Liver (tissue), 9 donors: ENCODE results near the gene REXO5. TPM values are rescaled to one million over a fixed set of nuclear protein-coding genes. Genes with fewer than 3 reads are reported as not detected.
"Not testable (repeated sequence)": the region's sequence is repeated elsewhere in the genome, so short reads cannot be mapped to it uniquely, and the experiment has no call there.

Source experiments
- DNase-seq: peaks from one replicate; pipeline ENCODE4 v3.0.0-alpha.2; 2017; ENCODE audit warnings: low spot score
- H3K27ac ChIP-seq, 2 donors: one replicate each; pipeline ENCODE4 v1.7.0; 2013; ENCODE audit warnings: inconsistent platforms in 2 of 2, low read length in 2 of 2, control low read depth in 1 of 2, low read depth in 1 of 2, mild to moderate bottlenecking in 1 of 2
- H3K27me3 ChIP-seq, 4 donors: one replicate each; pipeline versions ENCODE4 v1.6.1 to v1.7.0; 2013; ENCODE audit warnings: low read length in 3 of 4, inconsistent platforms in 1 of 4, mild to moderate bottlenecking in 1 of 4, moderate library complexity in 1 of 4; ENCODE audit not compliant: control insufficient read depth in 4 of 4, insufficient read depth in 4 of 4
- H3K36me3 ChIP-seq, 4 donors: one replicate each; pipeline versions ENCODE4 v1.6.1 to v1.7.0; 2013; ENCODE audit warnings: low read length in 3 of 4, mild to moderate bottlenecking in 3 of 4, low read depth in 1 of 4, moderate library complexity in 1 of 4; ENCODE audit not compliant: control insufficient read depth in 4 of 4, insufficient read depth in 3 of 4
- H3K4me1 ChIP-seq, 4 donors: one replicate each; pipeline versions ENCODE4 v1.6.1 to v1.7.0; 2013; ENCODE audit warnings: low read length in 3 of 4, mild to moderate bottlenecking in 3 of 4, moderate library complexity in 1 of 4; ENCODE audit not compliant: control insufficient read depth in 4 of 4, insufficient read depth in 4 of 4
- H3K4me3 ChIP-seq, 3 donors: one replicate each; pipeline versions ENCODE4 v1.6.1 to v1.7.0; 2013; ENCODE audit warnings: low read length in 3 of 3, control low read depth in 1 of 3, low read depth in 1 of 3, mild to moderate bottlenecking in 1 of 3
- H3K9ac ChIP-seq, 2 donors: one replicate each; pipeline ENCODE4 v1.7.0; 2013; ENCODE audit warnings: low read length in 2 of 2, mild to moderate bottlenecking in 2 of 2, moderate library complexity in 2 of 2, control low read depth in 1 of 2, low read depth in 1 of 2
- H3K9me3 ChIP-seq, 4 donors: one replicate each; pipeline versions ENCODE4 v1.6.1 to v1.7.0; 2013; ENCODE audit warnings: low read length in 3 of 4; ENCODE audit not compliant: control insufficient read depth in 4 of 4
- EGR1 ChIP-seq, 2 donors: IDR thresholded peaks; 2 replicates each; pipeline ENCODE4 v1.6.1; 2016 to 2018; ENCODE audit warnings: antibody characterized with exemption in 2 of 2, low read depth in 2 of 2
- GABPA ChIP-seq, 2 donors: IDR thresholded peaks in 1 of 2; conservative IDR thresholded peaks in 1 of 2; 2 replicates each; pipeline ENCODE4 v1.6.1; 2016; ENCODE audit warnings: antibody characterized with exemption in 2 of 2, mild to moderate bottlenecking in 1 of 2, moderate library complexity in 1 of 2
- HNF4A ChIP-seq, 2 donors: conservative IDR thresholded peaks; 2 replicates each; pipeline ENCODE4 v1.6.1; 2016; ENCODE audit warnings: antibody characterized with exemption in 2 of 2, mild to moderate bottlenecking in 2 of 2
- HNF4G ChIP-seq: IDR thresholded peaks from 2 replicates; pipeline ENCODE4 v1.6.1; 2016; ENCODE audit warnings: antibody characterized with exemption
- JUND ChIP-seq, 2 donors: IDR thresholded peaks; 2 replicates each; pipeline ENCODE4 v1.6.1; 2016; ENCODE audit warnings: antibody characterized with exemption in 2 of 2
- NR2F2 ChIP-seq: IDR thresholded peaks from 2 replicates; pipeline ENCODE4 v1.6.1; 2016; ENCODE audit warnings: antibody characterized with exemption
- RAD21 ChIP-seq, 2 donors: IDR thresholded peaks; 2 replicates each; pipeline ENCODE4 v1.6.1; 2016; ENCODE audit warnings: antibody characterized with exemption in 2 of 2, mild to moderate bottlenecking in 2 of 2
- RXRA ChIP-seq, 2 donors: IDR thresholded peaks; 2 replicates each; pipeline ENCODE4 v1.6.1; 2017 to 2018; ENCODE audit warnings: antibody characterized with exemption in 2 of 2, mild to moderate bottlenecking in 1 of 2
- SP1 ChIP-seq: IDR thresholded peaks from 2 replicates; pipeline ENCODE4 v1.6.1; 2018; ENCODE audit warnings: antibody characterized with exemption, mild to moderate bottlenecking
- TAF1 ChIP-seq: conservative IDR thresholded peaks from 2 replicates; pipeline ENCODE4 v1.6.1; 2016; ENCODE audit warnings: antibody characterized with exemption, mild to moderate bottlenecking
- YY1 ChIP-seq: IDR thresholded peaks from 2 replicates; pipeline ENCODE4 v1.6.1; 2016; ENCODE audit warnings: antibody characterized with exemption, mild to moderate bottlenecking
- WGBS: extraction: QIAGEN DNeasy Blood & Tissue Kit; methylation state at CpG from one replicate; pipeline ENCODE4 v1.1.7; 2013; 5-methylcytosine and 5-hydroxymethylcytosine counted together
- polyA plus RNA-seq, 2 donors: library from polyadenylated mRNA; stranded (reverse) in 1 of 2; unstranded in 1 of 2; fragments of 200-250 nt in 1 of 2; fragments of >200 nt in 1 of 2; fragmentation: Nextera tagmentation in 1 of 2; extraction: Ambion mirVana in 1 of 2; gene quantifications; one replicate each; pipeline versions ENCODE4 v1.2.1 to v1.2.3, GENCODE V29; 2013 to 2015
- total RNA-seq, 2 donors: library from RNA; depleted of rRNA; stranded (reverse); fragments of >200 nt; gene quantifications; one replicate each; pipeline ENCODE4 v1.2.3, GENCODE V29; 2014
- TF ChIP-seq, protein P1 (sequence below): IDR thresholded peaks from 2 replicates; pipeline ENCODE4 v1.6.1; 2016; ENCODE audit warnings: antibody characterized with exemption
- TF ChIP-seq, protein P2 (sequence below): fragments of 150-350 bp; IDR thresholded peaks from 2 replicates; pipeline ENCODE4 v1.5.1; 2017; ENCODE audit warnings: improper control_type of control experiment, low read depth, low read length; ENCODE audit not compliant: missing input control
- TF ChIP-seq, protein P3 (sequence below): IDR thresholded peaks from 2 replicates; pipeline ENCODE4 v1.6.1; 2016; ENCODE audit warnings: antibody characterized with exemption
- TF ChIP-seq, protein P4 (sequence below): IDR thresholded peaks from 2 replicates; pipeline ENCODE4 v1.6.1; 2016; ENCODE audit warnings: antibody characterized with exemption, mild to moderate bottlenecking
- donor health status: healthy.
- donor health status: healthy.
- donor health status: healthy.
- donor health status: healthy.
- donor health status: healthy.

REXO5 gene
- total and polyA plus RNA-seq, 4 donors = 0.83 to 10.6 (median 1.8) TPM

DNA sequence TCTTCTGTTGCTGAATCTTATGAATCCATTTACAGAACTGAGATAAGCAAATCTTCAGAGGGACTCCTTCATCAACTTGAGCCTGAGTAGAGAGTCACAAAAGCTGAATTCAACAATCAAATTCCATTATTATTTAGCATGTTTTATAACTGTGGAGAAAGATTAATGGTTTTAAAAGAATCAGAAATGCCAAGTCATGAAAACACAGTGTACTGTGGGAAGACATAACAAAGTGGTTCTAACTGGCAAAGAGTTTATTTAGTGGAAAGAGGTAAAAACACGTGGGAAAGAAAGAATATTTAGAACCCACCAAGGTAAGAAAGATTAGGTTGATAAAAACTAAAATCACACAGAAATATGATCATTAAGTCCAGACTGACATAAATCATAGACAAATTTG lies 5.0 kb upstream of the REXO5 start:
- Histone ChIP-seq H3K27ac (no peak overlapping the region), H3K9ac (no peak overlapping the region), H3K36me3 (peaks cover 0 to 27% (median 22%) of the 10 kb centered on the region in 4 donors), H3K27me3 (no peaks in the 10 kb centered on the region), H3K9me3 (no peaks in the 10 kb centered on the region), H3K4me1 (peaks cover 7 to 27% (median 18%) of the 10 kb centered on the region in 4 donors), H3K4me3 (no peak overlapping the region)
- TF ChIP-seq, protein P1, sequence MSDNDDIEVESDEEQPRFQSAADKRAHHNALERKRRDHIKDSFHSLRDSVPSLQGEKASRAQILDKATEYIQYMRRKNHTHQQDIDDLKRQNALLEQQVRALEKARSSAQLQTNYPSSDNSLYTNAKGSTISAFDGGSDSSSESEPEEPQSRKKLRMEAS = no peak
- TF ChIP-seq, protein P2, sequence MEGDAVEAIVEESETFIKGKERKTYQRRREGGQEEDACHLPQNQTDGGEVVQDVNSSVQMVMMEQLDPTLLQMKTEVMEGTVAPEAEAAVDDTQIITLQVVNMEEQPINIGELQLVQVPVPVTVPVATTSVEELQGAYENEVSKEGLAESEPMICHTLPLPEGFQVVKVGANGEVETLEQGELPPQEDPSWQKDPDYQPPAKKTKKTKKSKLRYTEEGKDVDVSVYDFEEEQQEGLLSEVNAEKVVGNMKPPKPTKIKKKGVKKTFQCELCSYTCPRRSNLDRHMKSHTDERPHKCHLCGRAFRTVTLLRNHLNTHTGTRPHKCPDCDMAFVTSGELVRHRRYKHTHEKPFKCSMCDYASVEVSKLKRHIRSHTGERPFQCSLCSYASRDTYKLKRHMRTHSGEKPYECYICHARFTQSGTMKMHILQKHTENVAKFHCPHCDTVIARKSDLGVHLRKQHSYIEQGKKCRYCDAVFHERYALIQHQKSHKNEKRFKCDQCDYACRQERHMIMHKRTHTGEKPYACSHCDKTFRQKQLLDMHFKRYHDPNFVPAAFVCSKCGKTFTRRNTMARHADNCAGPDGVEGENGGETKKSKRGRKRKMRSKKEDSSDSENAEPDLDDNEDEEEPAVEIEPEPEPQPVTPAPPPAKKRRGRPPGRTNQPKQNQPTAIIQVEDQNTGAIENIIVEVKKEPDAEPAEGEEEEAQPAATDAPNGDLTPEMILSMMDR = no peak
- TF ChIP-seq NR2F2 = no peak
- no peak for DNase-seq
- 52% methylated on average over 1 of the region's 1 CpG for WGBS

DNA sequence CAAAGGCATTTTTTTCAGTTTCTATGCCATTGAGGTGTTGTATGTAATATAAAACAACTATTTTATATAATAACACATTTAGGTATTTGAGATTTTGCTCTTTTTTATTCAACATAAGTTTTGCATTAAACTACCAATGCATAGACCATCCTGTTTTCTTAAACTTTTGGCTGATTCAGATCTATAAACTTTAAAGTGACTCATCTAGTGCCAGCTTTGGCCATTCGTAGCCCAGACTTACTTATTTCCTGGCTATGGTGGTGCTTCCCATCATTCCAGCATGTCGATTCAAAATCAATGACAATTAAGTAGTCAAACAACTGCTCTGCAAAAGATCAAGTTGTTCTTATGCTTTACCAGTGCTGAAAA lies 3.2 kb upstream of the REXO5 start:
- H3K9me3 ChIP-seq = no peaks in the 10 kb centered on the region
- no peak overlapping the region for H3K4me3 ChIP-seq
- TF ChIP-seq, protein P1 = no peak
- TF ChIP-seq RAD21 (IDR thresholded peaks at IDR 0.05) (no peak), JUND (IDR thresholded peaks at IDR 0.05) (no peak), TAF1 (no peak)
- TF ChIP-seq, protein P3, sequence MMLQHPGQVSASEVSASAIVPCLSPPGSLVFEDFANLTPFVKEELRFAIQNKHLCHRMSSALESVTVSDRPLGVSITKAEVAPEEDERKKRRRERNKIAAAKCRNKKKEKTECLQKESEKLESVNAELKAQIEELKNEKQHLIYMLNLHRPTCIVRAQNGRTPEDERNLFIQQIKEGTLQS = no peak
- H3K36me3 ChIP-seq = peaks cover 0 to 13% (median 12%) of the 10 kb centered on the region in 4 donors
- H3K27me3 ChIP-seq = no peaks in the 10 kb centered on the region
- DNase-seq = no peak
- peaks cover 9 to 33% (median 24%) of the 10 kb centered on the region in 4 donors for H3K4me1 ChIP-seq
- H3K27ac ChIP-seq = peak overlapping the region; percentile 23 to 61
- 43% methylated on average over 2 of the region's 2 CpGs for WGBS
- H3K9ac ChIP-seq = no peak overlapping the region

DNA sequence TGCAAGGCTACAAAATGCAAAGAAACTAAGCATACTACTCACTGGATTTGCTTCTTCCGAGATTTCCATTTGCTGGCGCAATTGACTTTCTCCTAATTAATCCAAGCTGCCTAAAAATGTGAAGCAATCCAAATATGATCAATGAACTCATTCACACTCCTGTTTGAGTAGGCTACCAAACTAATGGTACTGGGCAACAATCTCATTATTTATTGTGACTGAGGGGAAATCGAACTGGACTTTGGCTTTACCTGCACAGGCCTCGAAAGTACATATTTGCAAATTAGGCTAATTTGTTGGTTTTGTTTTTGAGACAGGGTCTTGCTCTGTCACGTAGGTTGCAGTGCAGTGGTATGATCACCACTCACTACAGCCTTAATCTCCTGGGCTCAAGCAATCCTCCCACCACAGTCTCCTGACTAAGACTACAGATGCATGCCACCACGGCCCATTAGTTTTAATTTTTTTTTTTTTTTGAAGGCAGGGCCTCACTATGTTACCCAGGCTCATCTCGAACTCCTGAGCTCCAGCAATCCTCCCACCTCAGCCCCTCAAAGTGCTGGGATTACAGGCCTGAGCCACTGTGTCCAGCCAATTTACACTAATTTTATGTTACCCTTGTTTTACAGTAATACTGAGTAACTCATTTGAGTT lies 2.6 kb upstream of the REXO5 start:
- no peaks in the 10 kb centered on the region for H3K9me3 ChIP-seq
- no peaks in the 10 kb centered on the region for H3K27me3 ChIP-seq
- no peak for DNase-seq
- peak overlapping the region in 1 of 2 donors; percentile 17 for H3K9ac ChIP-seq
- peak overlapping the region; percentile 23 to 61 for H3K27ac ChIP-seq
- peaks cover 0 to 10% (median 7%) of the 10 kb centered on the region in 4 donors for H3K36me3 ChIP-seq
- WGBS = 43% methylated on average over 7 of the region's 7 CpGs
- H3K4me3 ChIP-seq = no peak overlapping the region
- peaks cover 9 to 33% (median 24%) of the 10 kb centered on the region in 4 donors for H3K4me1 ChIP-seq
- TF ChIP-seq JUND (IDR thresholded peaks at IDR 0.05) = peak; percentile 24 to 32
- peak; percentile 60 for TF ChIP-seq HNF4G
- TF ChIP-seq, protein P1 = peak; percentile 39
- TF ChIP-seq SP1 = peak; percentile 71
- TF ChIP-seq, protein P3 = no peak
- TF ChIP-seq HNF4A (conservative IDR thresholded peaks at IDR 0.05) = peak; percentile 78 to 81
- no peak for TF ChIP-seq NR2F2
- TF ChIP-seq TAF1 = no peak
- TF ChIP-seq YY1 = peak; percentile 53
- peak; percentile 37 to 64 for TF ChIP-seq RXRA (IDR thresholded peaks at IDR 0.05)
- peak in 1 of 2 donors; percentile 50 for TF ChIP-seq GABPA (IDR thresholded peaks at IDR 0.05 in 1 of 2, conservative IDR thresholded peaks at IDR 0.05 in 1 of 2)
- TF ChIP-seq, protein P4, sequence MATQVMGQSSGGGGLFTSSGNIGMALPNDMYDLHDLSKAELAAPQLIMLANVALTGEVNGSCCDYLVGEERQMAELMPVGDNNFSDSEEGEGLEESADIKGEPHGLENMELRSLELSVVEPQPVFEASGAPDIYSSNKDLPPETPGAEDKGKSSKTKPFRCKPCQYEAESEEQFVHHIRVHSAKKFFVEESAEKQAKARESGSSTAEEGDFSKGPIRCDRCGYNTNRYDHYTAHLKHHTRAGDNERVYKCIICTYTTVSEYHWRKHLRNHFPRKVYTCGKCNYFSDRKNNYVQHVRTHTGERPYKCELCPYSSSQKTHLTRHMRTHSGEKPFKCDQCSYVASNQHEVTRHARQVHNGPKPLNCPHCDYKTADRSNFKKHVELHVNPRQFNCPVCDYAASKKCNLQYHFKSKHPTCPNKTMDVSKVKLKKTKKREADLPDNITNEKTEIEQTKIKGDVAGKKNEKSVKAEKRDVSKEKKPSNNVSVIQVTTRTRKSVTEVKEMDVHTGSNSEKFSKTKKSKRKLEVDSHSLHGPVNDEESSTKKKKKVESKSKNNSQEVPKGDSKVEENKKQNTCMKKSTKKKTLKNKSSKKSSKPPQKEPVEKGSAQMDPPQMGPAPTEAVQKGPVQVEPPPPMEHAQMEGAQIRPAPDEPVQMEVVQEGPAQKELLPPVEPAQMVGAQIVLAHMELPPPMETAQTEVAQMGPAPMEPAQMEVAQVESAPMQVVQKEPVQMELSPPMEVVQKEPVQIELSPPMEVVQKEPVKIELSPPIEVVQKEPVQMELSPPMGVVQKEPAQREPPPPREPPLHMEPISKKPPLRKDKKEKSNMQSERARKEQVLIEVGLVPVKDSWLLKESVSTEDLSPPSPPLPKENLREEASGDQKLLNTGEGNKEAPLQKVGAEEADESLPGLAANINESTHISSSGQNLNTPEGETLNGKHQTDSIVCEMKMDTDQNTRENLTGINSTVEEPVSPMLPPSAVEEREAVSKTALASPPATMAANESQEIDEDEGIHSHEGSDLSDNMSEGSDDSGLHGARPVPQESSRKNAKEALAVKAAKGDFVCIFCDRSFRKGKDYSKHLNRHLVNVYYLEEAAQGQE = peak; percentile 24
- TF ChIP-seq EGR1 (IDR thresholded peaks at IDR 0.05; ENCODE audit: low read depth in 2 of 2) = no peak

DNA sequence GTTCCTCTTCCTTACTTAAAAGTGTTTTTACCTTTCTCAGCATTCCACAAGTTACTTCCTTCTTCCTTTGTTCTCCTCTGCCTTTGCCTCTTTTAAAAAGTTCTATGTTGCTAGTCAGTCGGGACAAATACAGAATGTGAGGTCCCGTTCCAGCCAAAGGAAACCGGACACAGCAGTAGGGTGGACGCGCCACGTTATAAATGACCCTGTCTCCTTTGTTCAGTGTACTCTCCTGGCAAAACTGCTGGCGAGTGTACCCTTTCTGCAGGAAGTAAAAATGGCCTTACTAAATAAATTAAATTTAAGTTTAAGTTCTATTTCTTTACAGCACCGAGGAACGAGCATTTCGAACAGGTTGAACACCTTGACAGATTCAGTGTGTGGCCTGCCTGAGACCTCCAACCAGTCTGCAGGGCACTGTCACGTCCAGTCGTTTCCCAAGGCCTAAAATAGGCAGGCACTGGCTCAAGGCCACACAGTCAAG lies 601 bp upstream of the REXO5 start:
- not testable (repeated sequence) for H3K36me3 ChIP-seq, DNase-seq, H3K27me3 ChIP-seq, H3K9me3 ChIP-seq
- 5% methylated on average over 12 of the region's 12 CpGs for whole genome bisulfite sequencing
- Histone ChIP-seq H3K9ac (peak overlapping the region; percentile 52 to 82), H3K4me3 (peak overlapping the region; percentile 77 to 90 (median 87)), H3K27ac (peak overlapping the region; percentile 82 to 88), H3K4me1 (peaks cover 9 to 33% (median 24%) of the 10 kb centered on the region in 4 donors)
